ENCODE measurements around the gene ARHGEF12. TPM values are rescaled to one million over a fixed set of nuclear protein-coding genes. Genes with fewer than 3 reads are reported as not detected.

The ARHGEF12 gene
- total RNA-seq, 4 donors from 2014 or later, result 99.7 to 135 (median 112) TPM

GRCh38 chr11:120486138-120486537, 149.9 kb downstream of the ARHGEF12 start:
- 83 to 100% methylated on average over 3 to 5 of the region's 5 CpGs for WGBS, 2 donors (ENCODE audit: low coverage in 1 of 2)
- ATAC-seq, result no peak
- TF ChIP-seq POLR2AphosphoS5 (IDR thresholded peaks at IDR 0.05), result no peak
- no peak for TF ChIP-seq CTCF (IDR thresholded peaks at IDR 0.05)
- no peak for TF ChIP-seq POLR2A (IDR thresholded peaks at IDR 0.05)
- no peak for TF ChIP-seq EP300 (IDR thresholded peaks at IDR 0.05)
- Histone ChIP-seq H3K4me3 (no peak overlapping the region), H3K36me3 (peaks cover 3 to 79% of the 10 kb centered on the region in 2 donors), H3K4me1 (no peaks in the 10 kb centered on the region), H3K27me3 (no peaks in the 10 kb centered on the region), H3K9me3 (no peaks in the 10 kb centered on the region), H3K27ac (no peak overlapping the region)

GRCh38 chr11:120489799-120490198, 153.6 kb downstream of the ARHGEF12 start:
- no peak overlapping the region for H3K27ac ChIP-seq
- H3K27me3 ChIP-seq, result no peaks in the 10 kb centered on the region
- H3K4me1 ChIP-seq, result no peaks in the 10 kb centered on the region
- peaks cover 0 to 42% of the 10 kb centered on the region in 2 donors for H3K36me3 ChIP-seq
- 100% methylated on average over 1 of the region's 1 CpG for WGBS, 2 donors (ENCODE audit: low coverage in 1 of 2)
- ATAC-seq, result no peak
- H3K4me3 ChIP-seq, result no peak overlapping the region
- no peak for TF ChIP-seq POLR2AphosphoS5 (IDR thresholded peaks at IDR 0.05)
- no peak for TF ChIP-seq POLR2A (IDR thresholded peaks at IDR 0.05)
- no peak for TF ChIP-seq CTCF (IDR thresholded peaks at IDR 0.05)
- TF ChIP-seq EP300 (IDR thresholded peaks at IDR 0.05), result no peak
- H3K9me3 ChIP-seq, result no peaks in the 10 kb centered on the region

GRCh38 chr11:120492486-120492885, 156.3 kb downstream of the ARHGEF12 start:
- no peaks in the 10 kb centered on the region for H3K9me3 ChIP-seq
- H3K27me3 ChIP-seq, result no peaks in the 10 kb centered on the region
- no peak overlapping the region for H3K27ac ChIP-seq
- peaks cover 0 to 15% of the 10 kb centered on the region in 2 donors for H3K36me3 ChIP-seq
- TF ChIP-seq EP300 (IDR thresholded peaks at IDR 0.05), result no peak
- no peak for TF ChIP-seq POLR2AphosphoS5 (IDR thresholded peaks at IDR 0.05)
- no peak for TF ChIP-seq CTCF (IDR thresholded peaks at IDR 0.05)
- TF ChIP-seq POLR2A (IDR thresholded peaks at IDR 0.05), result no peak
- 63 to 68% methylated on average over 2 to 3 of the region's 3 CpGs for WGBS, 2 donors (ENCODE audit: low coverage in 1 of 2)
- no peak overlapping the region for H3K4me3 ChIP-seq
- no peaks in the 10 kb centered on the region for H3K4me1 ChIP-seq
- ATAC-seq, result no peak

- no peak for ATAC-seq
- H3K4me3 ChIP-seq, result no peak overlapping the region
- 14 to 44% methylated on average over 1 to 2 of the region's 2 CpGs for WGBS, 2 donors (ENCODE audit: low coverage in 1 of 2)
- H3K4me1 ChIP-seq, result no peaks in the 10 kb centered on the region
- no peak overlapping the region for H3K27ac ChIP-seq
- no peak for TF ChIP-seq EP300 (IDR thresholded peaks at IDR 0.05)
- TF ChIP-seq CTCF (IDR thresholded peaks at IDR 0.05), result no peak
- TF ChIP-seq POLR2A (IDR thresholded peaks at IDR 0.05), result no peak
- TF ChIP-seq POLR2AphosphoS5 (IDR thresholded peaks at IDR 0.05), result no peak
- H3K27me3 ChIP-seq, result no peaks in the 10 kb centered on the region
- H3K9me3 ChIP-seq, result no peaks in the 10 kb centered on the region
- peaks cover 0 to 8% of the 10 kb centered on the region in 2 donors for H3K36me3 ChIP-seq
These were observed 158.4 kb downstream of the ARHGEF12 start for GRCh38 chr11:120494595-120494994.

GRCh38 chr11:120499088-120499487, 162.9 kb downstream of the ARHGEF12 start:
- no peak for ATAC-seq
- H3K4me1 ChIP-seq, result peaks cover 0 to 13% (median 6%) of the 10 kb centered on the region in 3 donors
- H3K27me3 ChIP-seq, result peaks cover 6% of the 10 kb centered on the region
- H3K27ac ChIP-seq, result no peak overlapping the region
- no peaks in the 10 kb centered on the region for H3K9me3 ChIP-seq
- WGBS, 2 donors (ENCODE audit: low coverage in 1 of 2), result 92 to 93% methylated on average over 8 of the region's 8 CpGs
- H3K36me3 ChIP-seq, result no peaks in the 10 kb centered on the region
- TF ChIP-seq POLR2A (IDR thresholded peaks at IDR 0.05) (no peak), EP300 (IDR thresholded peaks at IDR 0.05) (no peak), CTCF (IDR thresholded peaks at IDR 0.05) (no peak), POLR2AphosphoS5 (IDR thresholded peaks at IDR 0.05) (no peak)
- H3K4me3 ChIP-seq, result no peak overlapping the region
